ENCODE measurements around the gene MRGPRE. TPM values are rescaled to one million over a fixed set of nuclear protein-coding genes. Genes with fewer than 3 reads are reported as not detected.
"Not testable (repeated sequence)": the region's sequence is repeated elsewhere in the genome, so short reads cannot be mapped to it uniquely, and the experiment has no call there.

Gene MRGPRE, protein sequence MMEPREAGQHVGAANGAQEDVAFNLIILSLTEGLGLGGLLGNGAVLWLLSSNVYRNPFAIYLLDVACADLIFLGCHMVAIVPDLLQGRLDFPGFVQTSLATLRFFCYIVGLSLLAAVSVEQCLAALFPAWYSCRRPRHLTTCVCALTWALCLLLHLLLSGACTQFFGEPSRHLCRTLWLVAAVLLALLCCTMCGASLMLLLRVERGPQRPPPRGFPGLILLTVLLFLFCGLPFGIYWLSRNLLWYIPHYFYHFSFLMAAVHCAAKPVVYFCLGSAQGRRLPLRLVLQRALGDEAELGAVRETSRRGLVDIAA
- polyA plus RNA-seq (ENCODE audit: insufficient read length in 4 of 4), result not detected

- no peak for DNase-seq (ENCODE audit: low read depth in 4 of 4, low spot score in 3 of 4)
These were observed at the start of gene MRGPRE for GRCh38 chr11:3231851-3232744. TSS of gene MRGPRE (minus strand) at chr11:3232417. CDS start at chr11:3228799, 3,618 bp downstream.

- DNase-seq (ENCODE audit: low read depth in 4 of 4, low spot score in 3 of 4), result not testable (repeated sequence)
These were observed 48.9 kb upstream of the MRGPRE start for GRCh38 chr11:3281146-3281545.

DNA sequence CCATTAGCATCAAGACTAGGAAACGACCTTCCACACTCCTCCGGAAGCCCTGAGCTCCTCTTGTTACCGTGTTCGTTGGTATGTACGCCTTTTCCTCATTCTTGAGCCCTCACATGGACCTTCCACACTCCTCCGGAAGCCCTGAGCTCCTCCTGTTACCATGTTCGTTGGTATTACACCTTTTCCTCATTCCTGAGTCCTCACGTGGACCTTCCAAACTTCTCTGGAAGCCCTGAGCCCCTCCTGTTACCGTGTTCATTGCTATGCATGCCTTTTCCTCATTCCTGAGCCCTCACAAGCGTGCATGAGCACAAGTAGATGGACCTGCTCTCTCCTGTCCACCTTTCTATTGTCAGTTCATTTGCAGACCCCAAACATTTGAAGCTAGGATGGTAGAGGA lies 48.4 kb upstream of the MRGPRE start:
- not testable (repeated sequence) for DNase-seq (ENCODE audit: low read depth in 4 of 4, low spot score in 3 of 4)

- DNase-seq (ENCODE audit: low read depth in 4 of 4, low spot score in 3 of 4), result not testable (repeated sequence)
These were observed 46.7 kb upstream of the MRGPRE start for GRCh38 chr11:3278922-3279321.

DNA sequence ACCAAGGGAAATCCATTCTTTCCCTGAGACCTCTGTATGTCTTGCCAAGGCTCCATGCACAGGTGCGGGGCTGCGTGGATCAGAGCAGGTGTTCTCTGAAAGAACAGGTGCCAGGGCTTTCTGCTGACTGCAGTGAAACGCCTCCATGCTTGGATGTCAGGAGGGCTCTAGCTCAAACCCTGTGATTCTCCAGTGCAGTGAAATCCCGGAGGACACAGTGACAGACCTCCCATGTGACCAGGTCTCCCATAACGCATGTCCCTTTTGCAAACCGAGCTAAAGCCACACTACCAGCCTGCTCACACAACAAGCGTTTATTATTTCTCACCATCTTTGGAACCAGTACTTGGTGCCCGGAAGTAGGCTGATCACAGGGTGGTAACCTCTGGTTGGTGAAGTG lies 41.4 kb upstream of the MRGPRE start:
- DNase-seq (ENCODE audit: low read depth in 4 of 4, low spot score in 3 of 4), result not testable (repeated sequence)

- DNase-seq (ENCODE audit: low read depth in 4 of 4, low spot score in 3 of 4), result not testable (repeated sequence)
These were observed 30.3 kb upstream of the MRGPRE start for GRCh38 chr11:3262548-3262947.

DNA sequence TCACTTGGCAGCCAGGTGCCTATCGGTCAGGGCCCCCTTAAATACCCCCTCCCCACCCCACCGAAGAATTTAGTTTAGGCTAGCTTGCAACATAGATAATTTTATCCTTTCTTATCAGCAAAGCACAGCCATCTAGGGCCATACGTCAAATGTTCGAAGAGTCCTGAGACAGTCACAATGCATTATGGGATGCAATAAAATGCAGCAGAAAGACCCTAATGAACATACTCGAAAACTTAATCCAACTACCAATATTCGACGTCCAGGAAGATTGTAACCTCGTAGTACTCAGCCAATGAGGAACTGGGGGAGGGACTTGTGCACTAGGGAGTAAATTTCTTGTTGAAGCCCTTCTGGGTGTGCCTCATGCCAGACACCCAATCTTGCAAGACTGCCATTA lies 29.6 kb upstream of the MRGPRE start:
- DNase-seq (ENCODE audit: low read depth in 4 of 4, low spot score in 3 of 4), result not testable (repeated sequence)

- not testable (repeated sequence) for DNase-seq (ENCODE audit: low read depth in 4 of 4, low spot score in 3 of 4)
These were observed 25.3 kb upstream of the MRGPRE start for GRCh38 chr11:3257509-3257908.

- not testable (repeated sequence) for DNase-seq (ENCODE audit: low read depth in 4 of 4, low spot score in 3 of 4)
These were observed 23.0 kb upstream of the MRGPRE start for GRCh38 chr11:3255241-3255640.

- DNase-seq (ENCODE audit: low read depth in 4 of 4, low spot score in 3 of 4), result not testable (repeated sequence)
These were observed 22.6 kb upstream of the MRGPRE start for GRCh38 chr11:3254773-3255172.

DNA sequence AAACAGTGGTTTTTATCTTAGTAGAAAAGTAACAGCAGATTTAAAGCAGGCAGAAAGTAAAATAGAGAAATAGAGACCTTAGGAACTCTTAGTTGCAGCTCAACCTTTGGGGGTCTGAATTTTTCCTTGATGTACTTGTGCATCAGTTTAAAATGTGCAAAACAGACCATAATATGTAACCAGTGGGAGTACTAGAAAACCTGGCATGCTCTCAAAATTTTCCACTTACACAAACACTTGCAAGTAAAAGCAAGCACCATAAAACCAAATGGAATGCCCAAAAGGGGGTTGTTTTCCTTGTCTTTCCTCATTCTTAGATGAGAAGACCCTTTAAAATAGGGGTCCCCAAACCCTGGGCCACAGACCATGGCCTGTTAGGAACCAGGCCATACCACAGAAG lies 12.9 kb upstream of the MRGPRE start:
- DNase-seq (ENCODE audit: low read depth in 4 of 4, low spot score in 3 of 4), result no peak

DNA sequence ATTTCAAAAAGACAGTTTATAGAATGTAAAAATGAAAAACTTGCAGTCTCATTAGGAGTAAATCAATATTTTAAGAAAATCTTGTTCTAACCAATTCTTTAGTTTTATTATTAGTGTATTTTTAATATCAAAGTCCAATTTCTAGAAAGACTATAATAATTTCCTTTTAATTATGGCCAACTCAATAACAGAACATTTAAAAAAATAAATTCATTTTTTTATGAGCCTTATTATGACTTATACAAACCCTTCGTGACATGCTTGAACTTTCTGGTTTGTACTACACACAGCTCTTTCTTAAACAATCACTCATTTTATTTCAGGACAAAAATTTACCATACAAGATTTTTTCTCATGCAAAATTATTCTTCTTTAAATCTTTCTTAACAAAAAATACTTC lies 11.7 kb upstream of the MRGPRE start:
- no peak for DNase-seq (ENCODE audit: low read depth in 4 of 4, low spot score in 3 of 4)

DNA sequence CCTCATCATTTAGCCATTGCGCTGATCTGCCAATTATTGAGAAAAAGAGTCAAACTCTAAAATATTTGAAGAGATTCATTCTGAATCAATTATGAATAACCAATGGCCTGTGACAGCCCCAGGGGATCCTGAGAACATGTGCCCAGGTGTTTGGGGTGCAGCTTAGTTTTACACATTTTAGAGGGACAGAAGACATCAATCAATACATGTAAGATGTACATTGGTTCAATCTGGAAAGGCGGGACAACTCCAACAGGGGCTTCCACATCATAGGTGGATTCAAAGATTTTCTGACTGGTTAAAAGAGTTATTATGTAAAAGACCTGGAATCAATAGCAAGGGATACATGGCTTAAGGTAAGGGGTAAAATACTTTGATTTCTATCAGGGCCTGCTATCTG lies 4.9 kb upstream of the MRGPRE start:
- no peak for DNase-seq (ENCODE audit: low read depth in 4 of 4, low spot score in 3 of 4)

- DNase-seq (ENCODE audit: low read depth in 4 of 4, low spot score in 3 of 4), result no peak
These were observed 2.6 kb upstream of the MRGPRE start for GRCh38 chr11:3234846-3235245.

DNA sequence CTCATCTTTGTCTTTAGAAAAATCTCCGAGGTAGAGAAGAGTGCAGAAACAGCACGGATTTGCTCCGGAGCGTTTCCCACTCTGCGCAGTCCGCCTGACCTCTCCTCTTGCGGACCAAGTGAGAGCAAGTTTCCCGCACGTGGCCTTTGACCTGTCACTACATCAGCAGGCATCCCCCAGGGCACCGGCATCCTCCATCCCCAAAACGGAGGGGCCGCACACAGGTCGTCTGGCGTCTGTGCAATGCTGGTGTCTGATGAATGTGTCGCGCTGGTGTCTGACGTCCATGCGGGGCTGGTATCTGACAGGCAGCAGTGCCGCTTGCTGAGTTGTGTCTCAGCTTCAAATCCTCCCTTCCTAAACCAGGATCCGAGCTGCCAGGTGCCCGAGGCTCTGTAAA lies 739 bp upstream of the MRGPRE start:
- DNase-seq (ENCODE audit: low read depth in 4 of 4, low spot score in 3 of 4), result no peak

GRCh38 chr11:3231550-3231850 lies 717 bp downstream of the MRGPRE start:
- no peak for DNase-seq (ENCODE audit: low read depth in 4 of 4, low spot score in 3 of 4)

DNA sequence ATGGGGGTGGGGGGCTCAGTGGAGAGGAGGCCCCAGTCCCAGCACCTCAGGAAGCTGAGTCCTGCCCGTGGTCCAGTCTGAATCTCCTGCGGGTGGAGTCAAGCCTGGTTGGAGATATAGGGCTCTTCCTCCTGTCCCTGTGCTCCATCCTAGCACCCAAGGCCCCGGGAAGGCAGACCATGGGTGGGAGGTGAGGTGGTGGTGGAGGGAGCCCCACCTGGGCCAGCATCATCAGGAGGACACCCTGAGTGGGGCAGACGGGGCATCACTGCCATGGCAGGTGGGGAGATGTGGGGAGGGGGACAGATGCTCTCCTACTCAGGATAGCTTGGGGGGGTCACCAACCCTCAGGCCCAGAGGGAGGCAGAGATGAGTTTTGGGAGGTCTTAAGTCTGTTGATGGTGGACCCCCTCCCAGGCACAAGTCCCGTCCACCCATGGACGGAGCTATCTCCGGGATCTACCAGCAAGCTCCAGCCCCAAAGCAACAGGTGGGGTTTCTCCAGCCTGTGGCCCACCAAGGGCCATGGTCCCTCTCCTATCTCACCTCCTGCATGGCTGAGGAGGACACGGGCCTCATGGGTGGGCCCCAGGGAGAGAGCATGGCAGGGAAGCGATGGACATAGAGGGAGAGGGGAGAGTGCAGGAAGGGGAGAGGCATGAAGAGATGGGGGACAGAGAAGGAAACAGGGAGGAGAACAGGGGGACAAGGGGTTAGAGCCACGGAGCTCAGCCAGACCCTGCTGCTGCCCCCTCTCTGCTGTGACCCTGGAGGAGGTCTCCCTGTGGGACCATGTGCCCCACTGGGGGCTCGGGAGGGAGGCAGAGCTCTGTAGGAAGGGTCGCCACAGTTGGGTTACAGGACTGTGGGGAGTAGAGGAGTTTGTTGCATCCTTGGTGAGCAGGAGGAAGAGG lies 1.3 kb downstream of the MRGPRE start:
- no peak for DNase-seq (ENCODE audit: low read depth in 4 of 4, low spot score in 3 of 4)

GRCh38 chr11:3229673-3230630 lies 2.3 kb downstream of the MRGPRE start:
- no peak for DNase-seq (ENCODE audit: low read depth in 4 of 4, low spot score in 3 of 4)

- DNase-seq (ENCODE audit: low read depth in 4 of 4, low spot score in 3 of 4), result no peak
These were observed 3.8 kb downstream of the MRGPRE start for GRCh38 chr11:3228445-3228829.
